A549 (cell line): ENCODE measurements around the gene OAS1.

Experiments
- CHD2 ChIP-seq: fragments of 150-350 bp; IDR thresholded peaks from 2 replicates; pipeline ENCODE4 v1.6.1; 2014; ENCODE audit warnings: low read length; ENCODE audit not compliant: partially characterized antibody
- CTCF ChIP-seq: fragments of >200 bp; sonication (Bioruptor Twin); formaldehyde crosslinking; IDR thresholded peaks from 3 replicates; pipeline ENCODE4 v1.5.1; 2016
- EP300 ChIP-seq, 2 experiments: fragments of >200 bp; sonication (Bioruptor Twin); formaldehyde crosslinking; IDR thresholded peaks; 2 replicates in 1 of 2; 3 replicates in 1 of 2; pipeline ENCODE4 v1.6.1; 2016 to 2017
- FOSL2 ChIP-seq, 2 experiments: fragments of 450-650 bp in 1 of 2; fragments of >200 bp in 1 of 2; sonication (Bioruptor Twin) in 1 of 2; formaldehyde crosslinking; IDR thresholded peaks; 2 replicates each; pipeline versions ENCODE4 v1.5.0 to v1.6.1; 2016 to 2020; ENCODE audit warnings: mild to moderate bottlenecking in 1 of 2, moderate library complexity in 1 of 2
- HOXA7 ChIP-seq: fragments of 250-450 bp; sonication (Bioruptor Pico); IDR thresholded peaks from 2 replicates; pipeline ENCODE4 v1.5.0; 2020; ENCODE audit warnings: mild to moderate bottlenecking, moderate library complexity
- KDM5A ChIP-seq: fragments of 200-600 bp; sonication (generic); IDR thresholded peaks from 2 replicates; pipeline ENCODE4 v1.6.1; 2016; ENCODE audit warnings: antibody characterized with exemption, mild to moderate bottlenecking
- POLR2A ChIP-seq: IDR thresholded peaks from 2 replicates; pipeline ENCODE4 v1.6.1; 2012; ENCODE audit warnings: mild to moderate bottlenecking, low read length
- RAD21 ChIP-seq, 2 experiments: fragments of >200 bp in 1 of 2; sonication (Bioruptor Twin) in 1 of 2; formaldehyde crosslinking in 1 of 2; IDR thresholded peaks in 1 of 2; conservative IDR thresholded peaks in 1 of 2; 2 replicates in 1 of 2; 3 replicates in 1 of 2; pipeline ENCODE4 v1.6.1; 2012 to 2018; ENCODE audit warnings: inconsistent platforms in 1 of 2
- REST ChIP-seq: fragments of 200-600 bp; sonication (generic); IDR thresholded peaks from 2 replicates; pipeline ENCODE4 v1.6.1; 2016; ENCODE audit warnings: antibody characterized with exemption, mild to moderate bottlenecking, moderate library complexity
- RFX5 ChIP-seq: fragments of 450-650 bp; IDR thresholded peaks from 2 replicates; pipeline ENCODE4 v1.7.1; 2014; ENCODE audit warnings: antibody characterized with exemption, mild to moderate bottlenecking, moderate library complexity
- SREBF2 ChIP-seq: fragments of 450-650 bp; IDR thresholded peaks from 2 replicates; pipeline ENCODE4 v1.6.1; 2014; ENCODE audit warnings: mild to moderate bottlenecking, moderate library complexity
- USF2 ChIP-seq: fragments of 450-650 bp; IDR thresholded peaks from 2 replicates; pipeline ENCODE4 v1.6.1; 2014; ENCODE audit warnings: antibody characterized with exemption

GRCh38 chr12:112905451-112906089 lies 1.2 kb upstream of the OAS1 start:
- no peak for TF ChIP-seq SREBF2
- TF ChIP-seq CTCF = no peak
- TF ChIP-seq RAD21 (conservative IDR thresholded peaks at IDR 0.05 in 1 of 2, IDR thresholded peaks at IDR 0.05 in 1 of 2) = no peak
- TF ChIP-seq EP300 (IDR thresholded peaks at IDR 0.05) = no peak
- no peak for TF ChIP-seq POLR2A
- TF ChIP-seq RFX5 = no peak
- TF ChIP-seq HOXA7 (CRISPR knock-in tag) = no peak
- no peak for TF ChIP-seq USF2
- TF ChIP-seq CHD2 = no peak
- TF ChIP-seq KDM5A = no peak
- TF ChIP-seq REST = no peak
- TF ChIP-seq FOSL2 (IDR thresholded peaks at IDR 0.05) = no peak
- TF ChIP-seq FOSL2 (CRISPR knock-in tag; IDR thresholded peaks at IDR 0.05) = no peak
